Measurements from ENCODE around the gene PLSCR4. TPM values are rescaled to one million over a fixed set of nuclear protein-coding genes. Genes with fewer than 3 reads are reported as not detected.
"Not testable (repeated sequence)": the region's sequence is repeated elsewhere in the genome, so short reads cannot be mapped to it uniquely, and the experiment has no call there.

PLSCR4 gene
- total and polyA plus RNA-seq, 2 of the 8 experiments (the other 6 are each of a cell fraction or from before 2014, with no cell fraction given), result 1.8 to 2.9 TPM

DNA sequence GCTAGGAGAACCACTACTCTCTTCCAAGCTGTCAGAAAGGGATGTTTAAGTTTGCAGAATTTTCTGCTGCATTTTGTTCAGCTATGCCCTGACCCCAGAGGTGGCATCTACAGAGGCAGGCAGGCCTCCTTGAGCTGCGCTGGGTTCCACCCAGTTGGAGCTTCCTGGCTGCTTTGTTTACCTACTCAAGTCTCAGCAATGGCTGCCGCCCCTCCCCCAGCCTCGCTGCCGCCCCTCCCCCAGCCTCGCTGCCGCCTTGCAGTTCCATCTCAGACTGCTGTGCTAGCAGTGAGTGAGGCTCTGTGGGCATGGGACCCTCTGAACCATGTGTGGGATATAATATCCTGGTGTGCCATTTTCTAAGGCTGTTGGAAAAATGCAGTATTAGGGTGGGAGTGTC lies 42.5 kb upstream of the PLSCR4 start:
- H3K79me2 ChIP-seq (ENCODE audit: control insufficient read depth in 1 of 2, insufficient read depth in 2 of 2, low read length in 2 of 2); H2BK12ac ChIP-seq (ENCODE audit: low read depth, low read length); POLR2A ChIA-PET (ENCODE audit: partially characterized antibody); H3K36me3 ChIP-seq (ENCODE audit: control insufficient read depth in 2 of 4, insufficient read depth in 4 of 4, low read length in 3 of 4); H3K79me1 ChIP-seq (ENCODE audit: low read depth, low read length); H3K4me2 ChIP-seq (ENCODE audit: insufficient read depth in 1 of 2, low read depth in 2 of 2, low read length in 2 of 2); H3K9me3 ChIP-seq (ENCODE audit: insufficient read depth in 2 of 2, low read depth in 1 of 2, low read length in 1 of 2); H3K23ac ChIP-seq (ENCODE audit: insufficient read length); H2BK20ac ChIP-seq (ENCODE audit: low read length); FAIRE-seq; H3K18ac ChIP-seq (ENCODE audit: extremely low read depth, low read length); H3K4me1 ChIP-seq (replicated peaks in 1 of 4; ENCODE audit: control insufficient read depth in 3 of 4, insufficient read depth in 4 of 4, low read length in 3 of 4); H3K56ac ChIP-seq (replicated peaks; ENCODE audit: insufficient read length, low read depth, low read length); H3K27ac ChIP-seq (ENCODE audit: low read depth, low read length); DNase-seq (ENCODE audit: low read depth in 1 of 2, low spot score in 2 of 2); H4K5ac ChIP-seq (ENCODE audit: insufficient read length, low read depth, low read length); H4K8ac ChIP-seq (ENCODE audit: extremely low read depth, insufficient read depth, low read length); H2BK5ac ChIP-seq (ENCODE audit: low read depth, low read length); CTCF ChIA-PET (ENCODE audit: partially characterized antibody); H3K4me3 ChIP-seq (ENCODE audit: extremely low read depth in 1 of 4, insufficient read depth in 2 of 4, low read depth in 3 of 4, low read length in 4 of 4); H2BK15ac ChIP-seq (ENCODE audit: low read length); H3K23me2 ChIP-seq (ENCODE audit: low read depth, low read length); H3K14ac ChIP-seq (ENCODE audit: insufficient read length); H3K4ac ChIP-seq (replicated peaks; ENCODE audit: insufficient read length, low read depth, low read length); H3K9ac ChIP-seq (replicated peaks in 1 of 4; ENCODE audit: extremely low read depth in 1 of 4, low read depth in 3 of 4, low read length in 3 of 4); H3K27me3 ChIP-seq (replicated peaks in 1 of 4; ENCODE audit: control insufficient read depth in 3 of 4, extremely low read depth in 1 of 4, insufficient read depth in 3 of 4, low read length in 3 of 4); H2AFZ ChIP-seq (ENCODE audit: low read length); H4K20me1 ChIP-seq (replicated peaks in 1 of 2; ENCODE audit: control insufficient read depth in 1 of 2, insufficient read depth in 2 of 2, low read length in 2 of 2); H4K91ac ChIP-seq (replicated peaks; ENCODE audit: insufficient read length, low read length); H2BK120ac ChIP-seq (replicated peaks; ENCODE audit: low read depth, low read length); H2AK5ac ChIP-seq (ENCODE audit: low read depth, low read length): not testable (repeated sequence)
- WGBS, 2 experiments (ENCODE audit: extremely low coverage in 1 of 2, insufficient coverage in 1 of 2, insufficient read length in 1 of 2, insufficient replicate concordance in 2 of 2, low coverage in 1 of 2, low lambda C conversion rate in 2 of 2, missing lambda C conversion rate in 1 of 2), result 80% methylated on average over 4 of the region's 6 CpGs; no CpG with 5 or more reads in 1 of the 2 experiments
